Measurements from ENCODE around the gene COQ2.
"Not testable (repeated sequence)": the region's sequence is repeated elsewhere in the genome, so short reads cannot be mapped to it uniquely, and the experiment has no call there.

COQ2 gene

DNA sequence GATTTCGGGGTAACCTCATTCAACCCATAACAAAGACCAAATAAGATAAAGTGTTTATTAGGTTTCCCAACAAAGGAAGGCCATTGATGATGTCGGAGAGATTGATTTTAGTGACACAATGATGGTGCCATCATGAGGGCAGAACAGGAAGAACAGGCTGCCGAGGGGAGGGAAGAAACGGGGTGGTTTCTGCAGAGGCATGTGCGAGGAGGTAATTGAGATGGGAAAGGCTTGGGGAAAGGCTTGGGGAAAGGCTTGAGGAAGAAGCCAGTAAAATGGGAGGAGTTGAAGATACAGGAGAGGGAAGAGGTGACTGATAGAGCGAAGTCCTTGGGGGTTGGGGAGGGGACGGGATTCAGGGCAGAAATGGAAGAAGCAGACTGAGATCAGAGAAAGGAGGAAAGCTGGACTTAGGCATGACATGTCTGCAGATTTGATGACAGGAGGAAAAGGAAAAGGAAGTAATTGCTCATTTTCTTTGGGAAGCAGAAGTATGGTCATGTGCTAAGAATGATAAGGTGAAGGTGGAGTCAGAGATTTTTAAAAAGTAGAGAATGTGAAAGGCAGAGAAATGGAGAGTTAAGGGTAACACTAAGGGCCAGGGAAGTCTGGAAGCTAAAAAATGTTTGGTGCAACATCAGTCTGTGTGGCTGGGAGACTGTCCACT lies 44.1 kb upstream of the COQ2 start:
- no peaks in the 10 kb centered on the region for H3K36me3 ChIP-seq (ENCODE audit: control insufficient read depth, low read length)
- TF ChIP-seq EZH2phosphoT487 (IDR thresholded peaks at IDR 0.05; ENCODE audit: borderline replicate concordance, low read length): no peak
- TF ChIP-seq, protein P1, sequence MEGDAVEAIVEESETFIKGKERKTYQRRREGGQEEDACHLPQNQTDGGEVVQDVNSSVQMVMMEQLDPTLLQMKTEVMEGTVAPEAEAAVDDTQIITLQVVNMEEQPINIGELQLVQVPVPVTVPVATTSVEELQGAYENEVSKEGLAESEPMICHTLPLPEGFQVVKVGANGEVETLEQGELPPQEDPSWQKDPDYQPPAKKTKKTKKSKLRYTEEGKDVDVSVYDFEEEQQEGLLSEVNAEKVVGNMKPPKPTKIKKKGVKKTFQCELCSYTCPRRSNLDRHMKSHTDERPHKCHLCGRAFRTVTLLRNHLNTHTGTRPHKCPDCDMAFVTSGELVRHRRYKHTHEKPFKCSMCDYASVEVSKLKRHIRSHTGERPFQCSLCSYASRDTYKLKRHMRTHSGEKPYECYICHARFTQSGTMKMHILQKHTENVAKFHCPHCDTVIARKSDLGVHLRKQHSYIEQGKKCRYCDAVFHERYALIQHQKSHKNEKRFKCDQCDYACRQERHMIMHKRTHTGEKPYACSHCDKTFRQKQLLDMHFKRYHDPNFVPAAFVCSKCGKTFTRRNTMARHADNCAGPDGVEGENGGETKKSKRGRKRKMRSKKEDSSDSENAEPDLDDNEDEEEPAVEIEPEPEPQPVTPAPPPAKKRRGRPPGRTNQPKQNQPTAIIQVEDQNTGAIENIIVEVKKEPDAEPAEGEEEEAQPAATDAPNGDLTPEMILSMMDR (IDR thresholded peaks at IDR 0.05; ENCODE audit: low read depth, low read length, poor library complexity, severe bottlenecking): peak; percentile 26
- H3K9me2 ChIP-seq (replicated peaks; ENCODE audit: control insufficient read depth, low read length): no peaks in the 10 kb centered on the region
- H3K4me1 ChIP-seq (ENCODE audit: control insufficient read depth, low read length): no peaks in the 10 kb centered on the region
- no peaks in the 10 kb centered on the region for H4K20me1 ChIP-seq (ENCODE audit: control insufficient read depth, insufficient read depth, low read depth, low read length)
- H3K4me3 ChIP-seq (ENCODE audit: low read length): no peak overlapping the region
- H3K9me3 ChIP-seq (ENCODE audit: control insufficient read depth, insufficient read depth, low read length): no peaks in the 10 kb centered on the region
- H3K27me3 ChIP-seq (ENCODE audit: control insufficient read depth, low read length): 0 out of 2 replicates have a peak, but pooled peaks cover 2% of the 10 kb centered on the region
- no peak overlapping the region for H3K4me2 ChIP-seq (ENCODE audit: low read length)
- H3K27ac ChIP-seq (ENCODE audit: low read depth, low read length): no peak overlapping the region
- H3K79me2 ChIP-seq (ENCODE audit: control insufficient read depth, low read length): no peaks in the 10 kb centered on the region
- no peaks in the 10 kb centered on the region for H3F3A ChIP-seq (ENCODE audit: control insufficient read depth, insufficient read depth)

GRCh38 chr4:83326546-83326945 lies 41.9 kb upstream of the COQ2 start:
- Histone ChIP-seq H3K4me2 (ENCODE audit: low read length) (no peak overlapping the region), H3K4me3 (ENCODE audit: low read length) (no peak overlapping the region), H3K9me2 (replicated peaks; ENCODE audit: control insufficient read depth, low read length) (no peaks in the 10 kb centered on the region), H4K20me1 (ENCODE audit: control insufficient read depth, insufficient read depth, low read depth, low read length) (no peaks in the 10 kb centered on the region), H3K79me2 (ENCODE audit: control insufficient read depth, low read length) (no peaks in the 10 kb centered on the region), H3K9me3 (ENCODE audit: control insufficient read depth, insufficient read depth, low read length) (no peaks in the 10 kb centered on the region), H3K27me3 (ENCODE audit: control insufficient read depth, low read length) (peaks cover 6% of the 10 kb centered on the region; the same call in 1 of the 2 replicates), H3K27ac (ENCODE audit: low read depth, low read length) (no peak overlapping the region), H3F3A (ENCODE audit: control insufficient read depth, insufficient read depth) (no peaks in the 10 kb centered on the region), H3K4me1 (ENCODE audit: control insufficient read depth, low read length) (no peaks in the 10 kb centered on the region), H3K36me3 (ENCODE audit: control insufficient read depth, low read length) (no peaks in the 10 kb centered on the region)
- no peak for TF ChIP-seq EZH2phosphoT487 (IDR thresholded peaks at IDR 0.05; ENCODE audit: borderline replicate concordance, low read length)
- TF ChIP-seq, protein P1 (IDR thresholded peaks at IDR 0.05; ENCODE audit: low read depth, low read length, poor library complexity, severe bottlenecking): no peak

GRCh38 chr4:83325306-83325705 lies 40.7 kb upstream of the COQ2 start:
- not testable (repeated sequence) for H3K27me3 ChIP-seq (ENCODE audit: control insufficient read depth, low read length); H3K4me2 ChIP-seq (ENCODE audit: low read length); H3K4me3 ChIP-seq (ENCODE audit: low read length); H3K9me3 ChIP-seq (ENCODE audit: control insufficient read depth, insufficient read depth, low read length); H3K4me1 ChIP-seq (ENCODE audit: control insufficient read depth, low read length); H3K36me3 ChIP-seq (ENCODE audit: control insufficient read depth, low read length); H3K79me2 ChIP-seq (ENCODE audit: control insufficient read depth, low read length); H3K27ac ChIP-seq (ENCODE audit: low read depth, low read length); H4K20me1 ChIP-seq (ENCODE audit: control insufficient read depth, insufficient read depth, low read depth, low read length); H3K9me2 ChIP-seq (replicated peaks; ENCODE audit: control insufficient read depth, low read length); H3F3A ChIP-seq (ENCODE audit: control insufficient read depth, insufficient read depth)

DNA sequence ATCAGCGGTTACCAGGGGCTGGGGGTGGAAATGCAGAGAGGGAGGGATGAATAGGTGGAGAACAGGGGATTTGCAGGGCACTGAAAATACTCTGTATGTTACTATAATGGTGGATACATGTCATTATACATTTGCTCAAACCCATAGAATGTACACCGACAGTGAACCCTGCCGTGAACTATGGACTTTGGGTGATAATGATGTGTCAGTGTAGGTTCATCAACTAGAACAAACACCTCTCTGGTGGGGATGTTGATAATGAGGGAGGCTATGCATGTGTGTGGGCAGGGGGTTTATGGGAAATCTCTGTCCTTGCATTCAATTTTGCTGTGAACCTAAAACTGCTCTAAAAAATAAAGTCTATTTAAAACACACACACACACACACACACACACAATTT lies 38.5 kb upstream of the COQ2 start:
- Histone ChIP-seq H4K20me1 (ENCODE audit: control insufficient read depth, insufficient read depth, low read depth, low read length) (no peaks in the 10 kb centered on the region), H3K27ac (ENCODE audit: low read depth, low read length) (no peak overlapping the region), H3K9me3 (ENCODE audit: control insufficient read depth, insufficient read depth, low read length) (no peaks in the 10 kb centered on the region), H3F3A (ENCODE audit: control insufficient read depth, insufficient read depth) (no peaks in the 10 kb centered on the region), H3K79me2 (ENCODE audit: control insufficient read depth, low read length) (no peaks in the 10 kb centered on the region), H3K4me2 (ENCODE audit: low read length) (no peak overlapping the region), H3K36me3 (ENCODE audit: control insufficient read depth, low read length) (no peaks in the 10 kb centered on the region), H3K4me3 (ENCODE audit: low read length) (no peak overlapping the region), H3K9me2 (replicated peaks; ENCODE audit: control insufficient read depth, low read length) (no peaks in the 10 kb centered on the region), H3K4me1 (ENCODE audit: control insufficient read depth, low read length) (no peaks in the 10 kb centered on the region), H3K27me3 (ENCODE audit: control insufficient read depth, low read length) (peaks cover 6% of the 10 kb centered on the region; the same call in 1 of the 2 replicates)
- no peak for TF ChIP-seq EZH2phosphoT487 (IDR thresholded peaks at IDR 0.05; ENCODE audit: borderline replicate concordance, low read length)
- TF ChIP-seq, protein P1 (IDR thresholded peaks at IDR 0.05; ENCODE audit: low read depth, low read length, poor library complexity, severe bottlenecking): no peak
